Measurements from ENCODE around the gene TUBGCP5. TPM values are rescaled to one million over a fixed set of nuclear protein-coding genes. Genes with fewer than 3 reads are reported as not detected.

The TUBGCP5 gene
- total RNA-seq, 3 donors from 2014 or later (not counting 1 experiment from before 2014, with no cell fraction given) = 14.7 to 20.4 (median 17.5) TPM

DNA sequence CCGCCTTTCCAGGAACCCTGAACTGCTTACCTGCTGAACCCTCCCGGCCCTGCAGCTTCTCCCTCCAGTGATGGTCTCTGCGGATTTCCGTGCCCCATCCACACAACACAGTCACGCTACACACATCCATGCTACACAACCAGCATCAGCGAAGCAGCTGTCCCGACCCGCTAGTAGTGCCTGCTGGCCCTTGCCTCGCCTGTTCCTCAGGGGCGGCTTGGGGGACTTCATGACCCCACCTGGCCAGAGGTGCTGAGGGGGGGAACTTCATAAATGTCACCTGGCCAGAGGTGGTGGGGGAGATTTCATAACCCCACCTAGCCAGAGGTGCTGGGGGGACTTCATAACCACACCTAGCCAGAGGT is 530 bp upstream of the TUBGCP5 start:
- no peak overlapping the region for H3K27ac ChIP-seq (ENCODE audit: low read length)
- no peaks in the 10 kb centered on the region for H3K9me3 ChIP-seq (ENCODE audit: control insufficient read depth, insufficient read depth, low read length)
- peaks cover 11% of the 10 kb centered on the region for H3K4me1 ChIP-seq (ENCODE audit: control insufficient read depth, insufficient read depth, low read length)
- no peaks in the 10 kb centered on the region for H3K36me3 Mint-ChIP-seq
- 31% methylated on average over 9 of the region's 10 CpGs for WGBS (ENCODE audit: insufficient coverage)
- H3K27me3 Mint-ChIP-seq (ENCODE audit: low read depth in 2 of 2) = no peaks in the 10 kb centered on the region
- ATAC-seq (peak in 1 of 3 donors; percentile 1), DNase-seq (no peak)
- H3K27me3 ChIP-seq (ENCODE audit: control insufficient read depth, insufficient read depth, low read length) = no peaks in the 10 kb centered on the region
- intact Hi-C loops (cut with micrococcal nuclease) = loop anchor here (10.0 kb wide), 1 partner anchor 115 kb away; no protein-coding TSS in a partner anchor
- peaks cover 3% of the 10 kb centered on the region for H3K36me3 ChIP-seq (ENCODE audit: control insufficient read depth, insufficient read depth, low read length)
- no peaks in the 10 kb centered on the region for H3K9me3 Mint-ChIP-seq
- peak overlapping the region; percentile 91 for H3K4me3 Mint-ChIP-seq
- TF ChIP-seq, protein P1, sequence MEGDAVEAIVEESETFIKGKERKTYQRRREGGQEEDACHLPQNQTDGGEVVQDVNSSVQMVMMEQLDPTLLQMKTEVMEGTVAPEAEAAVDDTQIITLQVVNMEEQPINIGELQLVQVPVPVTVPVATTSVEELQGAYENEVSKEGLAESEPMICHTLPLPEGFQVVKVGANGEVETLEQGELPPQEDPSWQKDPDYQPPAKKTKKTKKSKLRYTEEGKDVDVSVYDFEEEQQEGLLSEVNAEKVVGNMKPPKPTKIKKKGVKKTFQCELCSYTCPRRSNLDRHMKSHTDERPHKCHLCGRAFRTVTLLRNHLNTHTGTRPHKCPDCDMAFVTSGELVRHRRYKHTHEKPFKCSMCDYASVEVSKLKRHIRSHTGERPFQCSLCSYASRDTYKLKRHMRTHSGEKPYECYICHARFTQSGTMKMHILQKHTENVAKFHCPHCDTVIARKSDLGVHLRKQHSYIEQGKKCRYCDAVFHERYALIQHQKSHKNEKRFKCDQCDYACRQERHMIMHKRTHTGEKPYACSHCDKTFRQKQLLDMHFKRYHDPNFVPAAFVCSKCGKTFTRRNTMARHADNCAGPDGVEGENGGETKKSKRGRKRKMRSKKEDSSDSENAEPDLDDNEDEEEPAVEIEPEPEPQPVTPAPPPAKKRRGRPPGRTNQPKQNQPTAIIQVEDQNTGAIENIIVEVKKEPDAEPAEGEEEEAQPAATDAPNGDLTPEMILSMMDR (IDR thresholded peaks at IDR 0.05) = no peak
- H3K4me3 ChIP-seq (ENCODE audit: low read length) = peak overlapping the region; percentile 43
- H3K27ac Mint-ChIP-seq = peak overlapping the region; percentile 71 to 76
- peaks cover 11 to 20% of the 10 kb centered on the region in 2 donors for H3K4me1 Mint-ChIP-seq

DNA sequence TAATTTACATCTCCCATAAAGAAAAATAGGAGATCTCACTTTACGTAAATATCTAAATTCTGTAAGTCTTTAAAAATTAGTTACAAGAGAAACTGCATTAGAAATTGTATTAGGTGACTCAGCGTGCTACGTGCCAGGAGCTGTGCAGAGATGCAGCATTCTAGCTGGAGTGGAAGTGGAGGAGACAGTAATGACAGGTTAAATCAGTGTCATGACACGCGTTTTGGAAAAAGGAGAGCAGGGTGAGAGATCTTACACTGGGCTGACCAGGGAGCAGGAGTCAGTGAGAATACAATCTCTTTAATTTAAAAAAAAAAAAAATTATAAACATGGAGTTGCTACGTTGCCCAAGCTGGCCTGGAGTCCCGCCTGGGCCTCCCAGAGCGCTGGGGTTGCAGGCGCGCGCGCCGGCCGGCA is 635 bp downstream of the TUBGCP5 start:
- TF ChIP-seq, protein P1 (IDR thresholded peaks at IDR 0.05) = no peak
- Histone ChIP-seq H3K27me3 (ENCODE audit: control insufficient read depth, insufficient read depth, low read length) (no peaks in the 10 kb centered on the region), H3K36me3 (ENCODE audit: control insufficient read depth, insufficient read depth, low read length) (peaks cover 8% of the 10 kb centered on the region), H3K9me3 (ENCODE audit: control insufficient read depth, insufficient read depth, low read length) (no peaks in the 10 kb centered on the region), H3K4me1 (ENCODE audit: control insufficient read depth, insufficient read depth, low read length) (peaks cover 11% of the 10 kb centered on the region), H3K27ac (ENCODE audit: low read length) (no peak overlapping the region), H3K4me3 (ENCODE audit: low read length) (peak overlapping the region; percentile 43)
- DNase-seq (no peak), ATAC-seq (no peak)
- H3K4me3 Mint-ChIP-seq = peak overlapping the region; percentile 99
- intact Hi-C loops (cut with micrococcal nuclease) = no loop called here
- H3K27me3 Mint-ChIP-seq (ENCODE audit: low read depth in 2 of 2) = no peaks in the 10 kb centered on the region
- H3K36me3 Mint-ChIP-seq = no peaks in the 10 kb centered on the region
- H3K9me3 Mint-ChIP-seq = no peaks in the 10 kb centered on the region
- peaks cover 11 to 20% of the 10 kb centered on the region in 2 donors for H3K4me1 Mint-ChIP-seq
- H3K27ac Mint-ChIP-seq = peak overlapping the region; percentile 76 to 78
- under 1% methylated on average over 13 of the region's 14 CpGs for WGBS (ENCODE audit: insufficient coverage)

DNA sequence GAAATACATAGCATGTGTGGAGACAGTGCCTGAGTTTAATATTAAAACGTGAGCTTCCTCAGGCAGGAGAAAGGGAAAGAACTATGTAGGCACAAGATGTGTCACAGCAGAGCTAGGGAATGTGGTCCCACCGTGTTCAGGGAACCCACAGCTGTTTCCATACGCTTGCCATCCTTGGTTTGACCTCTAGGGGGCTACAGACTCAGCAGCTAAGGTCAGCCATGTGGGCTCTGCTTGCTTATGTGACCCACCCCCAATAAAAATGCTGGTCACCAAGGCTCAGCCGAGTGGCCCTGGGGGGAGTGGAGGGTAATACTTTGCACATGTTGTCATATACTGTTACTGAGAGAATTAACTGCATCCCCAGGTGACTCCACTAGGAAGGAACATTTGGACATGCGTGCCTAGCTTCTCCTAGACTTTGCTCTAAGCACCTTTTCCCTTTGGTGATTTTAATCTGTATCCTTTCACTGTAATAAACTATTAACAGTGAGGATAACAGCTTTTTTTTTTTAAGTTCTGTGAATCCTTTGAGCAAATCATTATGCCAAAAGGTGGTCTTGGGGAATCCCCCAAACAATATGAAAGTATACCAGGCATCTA is 3.3 kb downstream of the TUBGCP5 start:
- TF ChIP-seq, protein P1 (IDR thresholded peaks at IDR 0.05) = peak; percentile 76
- Histone ChIP-seq H3K27ac (ENCODE audit: low read length) (no peak overlapping the region), H3K4me3 (ENCODE audit: low read length) (no peak overlapping the region), H3K27me3 (ENCODE audit: control insufficient read depth, insufficient read depth, low read length) (no peaks in the 10 kb centered on the region), H3K4me1 (ENCODE audit: control insufficient read depth, insufficient read depth, low read length) (peaks cover 11% of the 10 kb centered on the region), H3K9me3 (ENCODE audit: control insufficient read depth, insufficient read depth, low read length) (no peaks in the 10 kb centered on the region), H3K36me3 (ENCODE audit: control insufficient read depth, insufficient read depth, low read length) (peaks cover 8% of the 10 kb centered on the region)
- Mint-ChIP-seq H3K27ac (no peak overlapping the region), H3K9me3 (no peaks in the 10 kb centered on the region), H3K27me3 (ENCODE audit: low read depth in 2 of 2) (no peaks in the 10 kb centered on the region), H3K36me3 (no peaks in the 10 kb centered on the region), H3K4me3 (no peak overlapping the region), H3K4me1 (peaks cover 11 to 20% of the 10 kb centered on the region in 2 donors)
- no peak for ATAC-seq
- peak; percentile 25 to 74 for DNase-seq
- 66% methylated on average over 5 of the region's 5 CpGs for WGBS (ENCODE audit: insufficient coverage)
- intact Hi-C loops (cut with micrococcal nuclease) = no loop called here

DNA sequence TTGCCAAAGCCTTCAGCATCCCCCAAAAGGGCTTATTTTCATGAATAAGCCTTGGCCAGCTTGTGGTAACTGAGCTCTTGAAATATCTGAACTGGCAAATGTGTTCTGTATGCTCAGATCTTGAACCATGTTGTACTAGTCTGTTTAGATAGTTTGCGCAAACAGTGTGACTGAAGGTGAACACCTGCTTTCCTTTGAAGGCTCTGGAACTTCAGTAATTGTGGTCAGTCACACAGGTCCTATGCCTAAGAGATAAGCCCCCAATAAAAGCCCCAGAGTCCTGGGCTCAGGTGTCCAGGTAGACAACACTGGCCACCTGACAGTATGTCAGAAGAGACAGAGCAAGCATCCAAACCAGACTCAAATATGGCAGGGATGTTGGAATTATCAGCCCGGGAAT is 5.4 kb downstream of the TUBGCP5 start:
- intact Hi-C loops (cut with micrococcal nuclease) = no loop called here
- H3K4me1 Mint-ChIP-seq = peaks cover 11 to 20% of the 10 kb centered on the region in 2 donors
- H3K27me3 Mint-ChIP-seq (ENCODE audit: low read depth in 2 of 2) = no peaks in the 10 kb centered on the region
- Histone ChIP-seq H3K4me1 (ENCODE audit: control insufficient read depth, insufficient read depth, low read length) (peaks cover 4% of the 10 kb centered on the region), H3K36me3 (ENCODE audit: control insufficient read depth, insufficient read depth, low read length) (peaks cover 22% of the 10 kb centered on the region), H3K27me3 (ENCODE audit: control insufficient read depth, insufficient read depth, low read length) (no peaks in the 10 kb centered on the region), H3K4me3 (ENCODE audit: low read length) (no peak overlapping the region), H3K9me3 (ENCODE audit: control insufficient read depth, insufficient read depth, low read length) (no peaks in the 10 kb centered on the region), H3K27ac (ENCODE audit: low read length) (no peak overlapping the region)
- no peak overlapping the region for H3K4me3 Mint-ChIP-seq
- no peaks in the 10 kb centered on the region for H3K9me3 Mint-ChIP-seq
- no peaks in the 10 kb centered on the region for H3K36me3 Mint-ChIP-seq
- no peak for ATAC-seq
- WGBS (ENCODE audit: insufficient coverage) = 98% methylated on average over 2 of the region's 2 CpGs
- TF ChIP-seq, protein P1 (IDR thresholded peaks at IDR 0.05) = no peak
- DNase-seq = no peak
- no peak overlapping the region for H3K27ac Mint-ChIP-seq

Measured in natural killer cell (primary cell).